Panc1 (cell line): ENCODE results near the gene SELENBP1. TPM values are rescaled to one million over a fixed set of nuclear protein-coding genes. Genes with fewer than 3 reads are reported as not detected.

ENCODE experiments used
- ATAC-seq: fragments of 200-7000 bp; cut with Tn5 transposase; 2 replicates; pipeline ENCODE4 v1.9.1; 2020; ENCODE audit warnings: mild to moderate bottlenecking, moderate library complexity
- BruUV-seq: library from RNA; stranded (reverse); fragments of 400-500 nt; replicated peaks from 2 replicates; lab custom pipeline; 2021; lab: Mats Ljungman, UMichigan
- CTCF ChIA-PET: fragments of 300-600 bp; sonication (Branson Sonifier 250); formaldehyde crosslinking; loops from one replicate; lab custom pipeline; 2022; ENCODE audit warnings: antibody characterized with exemption; lab: Charles Lee
- POLR2A ChIA-PET: fragments of 300-600 bp; sonication (Branson Sonifier 250); formaldehyde crosslinking; loops from one replicate; lab custom pipeline; 2022; ENCODE audit warnings: antibody characterized with exemption; lab: Charles Lee
- DNase-seq: peaks from one replicate; pipeline ENCODE4 v3.0.0-alpha.2; 2010; ENCODE audit warnings: low read depth, low spot score
- H3K27ac ChIP-seq: 2 replicates; pipeline ENCODE4 v1.5.1; 2011; ENCODE audit warnings: mild to moderate bottlenecking, low read length, inconsistent platforms
- H3K27me3 ChIP-seq: fragments of 200-500 bp; sonication (Bioruptor generic); 2 replicates; pipeline ENCODE4 v1.6.0; 2014; ENCODE audit warnings: low read length, inconsistent platforms; ENCODE audit not compliant: control insufficient read depth, insufficient read depth
- H3K36me3 ChIP-seq: fragments of 200-500 bp; sonication (Bioruptor generic); 2 replicates; pipeline ENCODE4 v1.5.1; 2014; ENCODE audit warnings: inconsistent platforms, mild to moderate bottlenecking, low read length, moderate library complexity; ENCODE audit not compliant: control insufficient read depth, insufficient read depth
- H3K4me1 ChIP-seq: 2 replicates; pipeline ENCODE4 v1.5.1; 2011; ENCODE audit warnings: inconsistent platforms, mild to moderate bottlenecking, low read length, moderate library complexity; ENCODE audit not compliant: control insufficient read depth, insufficient read depth
- H3K4me3 ChIP-seq, 2 experiments: 2 replicates each; pipeline ENCODE4 v1.5.1; 2011 to 2012; ENCODE audit warnings: low read depth in 2 of 2, low read length in 2 of 2, mild to moderate bottlenecking in 2 of 2, inconsistent platforms in 1 of 2, moderate library complexity in 1 of 2
- H3K9me3 ChIP-seq: fragments of 200-500 bp; sonication (Bioruptor generic); 2 replicates; pipeline ENCODE4 v1.5.1; 2014; ENCODE audit warnings: low read depth, mild to moderate bottlenecking, inconsistent platforms, low read length, moderate library complexity; ENCODE audit not compliant: control insufficient read depth, insufficient read depth
- POLR2AphosphoS5 ChIP-seq: IDR thresholded peaks from 2 replicates; pipeline ENCODE4 v1.6.1; 2012; ENCODE audit warnings: mild to moderate bottlenecking, low read depth, low read length, moderate library complexity
- SIN3A ChIP-seq: IDR thresholded peaks from 2 replicates; pipeline ENCODE4 v1.6.1; 2012; ENCODE audit warnings: low read depth, mild to moderate bottlenecking, low read length, moderate library complexity, borderline replicate concordance; ENCODE audit not compliant: insufficient read depth
- TCF7L2 ChIP-seq: IDR thresholded peaks from 2 replicates; pipeline ENCODE4 v1.6.1; 2011; ENCODE audit warnings: mild to moderate bottlenecking, low read depth, low read length, inconsistent platforms
- in situ Hi-C: cut with HindIII; loops from 2 replicates; pipeline ENCODE4 v1.10.0; 2016; ENCODE audit warnings: low sequenced_read_pairs, low pct_unique_long_range_greater_than_20kb
- intact Hi-C: fragments of 100-400 bp; cut with micrococcal nuclease; formaldehyde crosslinking; loops from one replicate; pipeline ENCODE4 v1.10.0; 2022; ENCODE audit not compliant: unreplicated experiment
- total RNA-seq: library from RNA; stranded (reverse); gene quantifications from one replicate; pipeline ENCODE4 v1.2.1, GENCODE V29; 2021; ENCODE audit not compliant: unreplicated experiment
- TF ChIP-seq, protein P1 (sequence below), 2 experiments: IDR thresholded peaks; 2 replicates each; pipeline ENCODE4 v1.6.1; 2011 to 2012; ENCODE audit warnings: low read depth in 2 of 2, control low read depth in 1 of 2, low read length in 1 of 2, mild to moderate bottlenecking in 1 of 2, moderate library complexity in 1 of 2; ENCODE audit not compliant: insufficient read depth in 1 of 2
- TF ChIP-seq, protein P2 (sequence below): fragments of 450-650 bp; IDR thresholded peaks from 2 replicates; pipeline ENCODE4 v1.5.1; 2017; ENCODE audit warnings: mild to moderate bottlenecking

SELENBP1 gene
- total RNA-seq, 1 experiment from 2014 or later, result 5.9 TPM

DNA sequence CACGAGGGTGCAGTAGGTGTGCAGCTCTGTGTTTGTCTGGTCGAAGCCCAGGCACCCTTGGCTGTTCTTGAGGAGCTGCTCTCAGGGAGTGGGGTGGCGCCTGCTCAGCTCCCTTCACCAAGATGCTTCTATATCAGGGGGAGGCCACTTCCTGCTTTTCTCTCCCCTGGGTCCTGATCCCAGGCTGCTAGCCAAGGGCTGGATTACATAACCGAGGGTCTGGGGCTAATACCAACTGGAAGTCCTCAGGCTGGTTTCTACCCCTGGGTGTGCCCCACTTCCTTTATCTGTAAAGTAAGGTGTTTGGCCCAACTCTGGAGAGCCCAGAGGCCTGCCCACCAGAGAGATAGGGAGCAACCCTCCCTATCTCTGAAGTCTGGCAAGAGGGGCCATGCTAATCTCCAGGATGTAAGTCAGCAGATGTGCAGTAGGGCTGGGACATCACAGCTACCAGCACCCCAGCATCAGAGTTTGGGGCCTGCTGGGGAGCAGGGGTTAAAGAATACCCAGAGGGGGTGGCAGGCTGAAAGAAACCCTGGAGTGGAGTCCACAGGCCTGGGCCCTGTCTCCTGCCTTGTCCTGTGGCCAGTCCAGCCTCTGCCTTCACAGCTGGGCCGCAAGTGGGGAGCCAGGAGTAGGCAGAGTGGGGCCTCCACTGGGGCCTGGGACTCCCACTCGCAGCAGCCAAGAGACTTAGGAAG lies 2.1 kb downstream of the SELENBP1 start:
- CTCF ChIA-PET, result no interaction called here
- H3K27ac ChIP-seq, result no peak overlapping the region
- POLR2A ChIA-PET, result interaction anchor here (0.7 kb wide), 1 partner anchor 407 kb away, joined by 7 read pairs; no protein-coding TSS in a partner anchor

DNA sequence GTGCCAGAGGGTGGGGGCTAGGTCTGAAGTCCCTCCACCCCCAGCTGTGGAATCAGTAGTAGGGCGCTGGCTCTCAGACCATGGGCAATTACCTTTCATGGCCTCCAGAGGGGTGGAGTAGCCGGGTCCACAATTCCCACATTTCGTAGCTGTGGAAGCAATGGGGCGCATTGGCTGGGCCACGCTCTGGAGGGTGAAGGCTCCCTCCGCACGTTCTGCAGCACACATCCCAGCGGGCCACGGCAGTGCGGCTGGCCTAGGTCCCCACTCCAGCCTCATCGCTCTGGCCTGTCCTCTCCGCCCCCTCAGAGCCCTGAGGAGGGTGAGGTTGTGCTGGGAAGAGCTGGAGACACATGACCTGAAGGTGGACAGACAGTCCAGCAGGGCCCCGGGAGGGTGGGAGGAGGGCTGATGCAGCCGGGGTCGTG lies 2.9 kb downstream of the SELENBP1 start:
- DNase-seq, result no peak
- ChIA-PET POLR2A (no interaction called here), CTCF (interaction anchor here (0.5 kb wide), 1 partner anchor 17 kb away, joined by 9 read pairs; no protein-coding TSS in a partner anchor)
- TF ChIP-seq, protein P1, sequence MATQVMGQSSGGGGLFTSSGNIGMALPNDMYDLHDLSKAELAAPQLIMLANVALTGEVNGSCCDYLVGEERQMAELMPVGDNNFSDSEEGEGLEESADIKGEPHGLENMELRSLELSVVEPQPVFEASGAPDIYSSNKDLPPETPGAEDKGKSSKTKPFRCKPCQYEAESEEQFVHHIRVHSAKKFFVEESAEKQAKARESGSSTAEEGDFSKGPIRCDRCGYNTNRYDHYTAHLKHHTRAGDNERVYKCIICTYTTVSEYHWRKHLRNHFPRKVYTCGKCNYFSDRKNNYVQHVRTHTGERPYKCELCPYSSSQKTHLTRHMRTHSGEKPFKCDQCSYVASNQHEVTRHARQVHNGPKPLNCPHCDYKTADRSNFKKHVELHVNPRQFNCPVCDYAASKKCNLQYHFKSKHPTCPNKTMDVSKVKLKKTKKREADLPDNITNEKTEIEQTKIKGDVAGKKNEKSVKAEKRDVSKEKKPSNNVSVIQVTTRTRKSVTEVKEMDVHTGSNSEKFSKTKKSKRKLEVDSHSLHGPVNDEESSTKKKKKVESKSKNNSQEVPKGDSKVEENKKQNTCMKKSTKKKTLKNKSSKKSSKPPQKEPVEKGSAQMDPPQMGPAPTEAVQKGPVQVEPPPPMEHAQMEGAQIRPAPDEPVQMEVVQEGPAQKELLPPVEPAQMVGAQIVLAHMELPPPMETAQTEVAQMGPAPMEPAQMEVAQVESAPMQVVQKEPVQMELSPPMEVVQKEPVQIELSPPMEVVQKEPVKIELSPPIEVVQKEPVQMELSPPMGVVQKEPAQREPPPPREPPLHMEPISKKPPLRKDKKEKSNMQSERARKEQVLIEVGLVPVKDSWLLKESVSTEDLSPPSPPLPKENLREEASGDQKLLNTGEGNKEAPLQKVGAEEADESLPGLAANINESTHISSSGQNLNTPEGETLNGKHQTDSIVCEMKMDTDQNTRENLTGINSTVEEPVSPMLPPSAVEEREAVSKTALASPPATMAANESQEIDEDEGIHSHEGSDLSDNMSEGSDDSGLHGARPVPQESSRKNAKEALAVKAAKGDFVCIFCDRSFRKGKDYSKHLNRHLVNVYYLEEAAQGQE (IDR thresholded peaks at IDR 0.05; ENCODE audit: insufficient read depth in 1 of 2, low read depth in 2 of 2, low read length in 1 of 2), result no peak
- TF ChIP-seq SIN3A, result no peak
- TF ChIP-seq POLR2AphosphoS5, result no peak
- no peak for ATAC-seq
- Histone ChIP-seq H3K36me3 (no peaks in the 10 kb centered on the region), H3K27me3 (no peaks in the 10 kb centered on the region), H3K9me3 (no peaks in the 10 kb centered on the region), H3K27ac (no peak overlapping the region), H3K4me3 (no peak overlapping the region), H3K4me1 (peaks cover 9% of the 10 kb centered on the region)
- no TSS peak for BruUV-seq
- in situ Hi-C loops (no loop called here), intact Hi-C loops (no loop called here)

More for the DNA sequence above, 2.1 kb downstream of the SELENBP1 start:
- TF ChIP-seq, protein P1 (IDR thresholded peaks at IDR 0.05; ENCODE audit: insufficient read depth in 1 of 2, low read depth in 2 of 2, low read length in 1 of 2), result no peak
- no peak for TF ChIP-seq TCF7L2
- no peak for TF ChIP-seq POLR2AphosphoS5
- TF ChIP-seq, protein P2, sequence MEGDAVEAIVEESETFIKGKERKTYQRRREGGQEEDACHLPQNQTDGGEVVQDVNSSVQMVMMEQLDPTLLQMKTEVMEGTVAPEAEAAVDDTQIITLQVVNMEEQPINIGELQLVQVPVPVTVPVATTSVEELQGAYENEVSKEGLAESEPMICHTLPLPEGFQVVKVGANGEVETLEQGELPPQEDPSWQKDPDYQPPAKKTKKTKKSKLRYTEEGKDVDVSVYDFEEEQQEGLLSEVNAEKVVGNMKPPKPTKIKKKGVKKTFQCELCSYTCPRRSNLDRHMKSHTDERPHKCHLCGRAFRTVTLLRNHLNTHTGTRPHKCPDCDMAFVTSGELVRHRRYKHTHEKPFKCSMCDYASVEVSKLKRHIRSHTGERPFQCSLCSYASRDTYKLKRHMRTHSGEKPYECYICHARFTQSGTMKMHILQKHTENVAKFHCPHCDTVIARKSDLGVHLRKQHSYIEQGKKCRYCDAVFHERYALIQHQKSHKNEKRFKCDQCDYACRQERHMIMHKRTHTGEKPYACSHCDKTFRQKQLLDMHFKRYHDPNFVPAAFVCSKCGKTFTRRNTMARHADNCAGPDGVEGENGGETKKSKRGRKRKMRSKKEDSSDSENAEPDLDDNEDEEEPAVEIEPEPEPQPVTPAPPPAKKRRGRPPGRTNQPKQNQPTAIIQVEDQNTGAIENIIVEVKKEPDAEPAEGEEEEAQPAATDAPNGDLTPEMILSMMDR, result no peak
- Histone ChIP-seq H3K27me3 (no peaks in the 10 kb centered on the region), H3K4me1 (peaks cover 9% of the 10 kb centered on the region), H3K4me3 (no peak overlapping the region), H3K9me3 (no peaks in the 10 kb centered on the region), H3K36me3 (no peaks in the 10 kb centered on the region)
- DNase-seq, result no peak
- BruUV-seq, result no TSS peak
- ATAC-seq, result no peak
- intact Hi-C loops, result no loop called here
- in situ Hi-C loops, result no loop called here
